ENCODE data around the gene KDM1A.

DNA sequence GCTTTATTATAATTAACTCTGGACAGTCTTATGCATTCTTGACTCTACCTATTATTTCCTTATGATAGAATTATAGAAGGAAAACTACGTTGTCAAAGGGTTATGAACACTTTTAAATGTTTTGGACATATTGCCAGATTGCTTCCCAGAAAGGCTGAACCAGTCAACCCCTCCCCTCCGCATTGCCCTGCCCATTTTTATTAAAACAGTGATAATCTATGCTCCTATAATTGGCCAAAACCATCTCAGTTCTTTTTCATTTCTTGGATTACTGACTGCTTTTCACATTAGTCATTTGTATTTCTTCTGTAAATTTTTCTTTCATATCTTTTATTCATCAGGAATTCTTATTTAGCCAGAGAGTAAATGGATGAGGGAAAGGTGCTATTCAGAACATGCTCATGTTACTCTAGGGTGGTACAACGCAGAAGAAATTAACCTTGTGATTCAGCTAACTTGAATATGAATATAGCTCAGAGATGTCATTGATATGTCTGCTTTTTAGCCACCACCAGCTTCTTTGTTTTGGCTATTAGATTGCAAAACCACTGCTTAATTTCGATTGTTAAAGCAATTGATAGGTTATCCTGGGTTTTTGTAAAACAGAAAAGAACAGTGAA, 32.1 kb downstream of the KDM1A start:
- TF ChIP-seq, protein P1, sequence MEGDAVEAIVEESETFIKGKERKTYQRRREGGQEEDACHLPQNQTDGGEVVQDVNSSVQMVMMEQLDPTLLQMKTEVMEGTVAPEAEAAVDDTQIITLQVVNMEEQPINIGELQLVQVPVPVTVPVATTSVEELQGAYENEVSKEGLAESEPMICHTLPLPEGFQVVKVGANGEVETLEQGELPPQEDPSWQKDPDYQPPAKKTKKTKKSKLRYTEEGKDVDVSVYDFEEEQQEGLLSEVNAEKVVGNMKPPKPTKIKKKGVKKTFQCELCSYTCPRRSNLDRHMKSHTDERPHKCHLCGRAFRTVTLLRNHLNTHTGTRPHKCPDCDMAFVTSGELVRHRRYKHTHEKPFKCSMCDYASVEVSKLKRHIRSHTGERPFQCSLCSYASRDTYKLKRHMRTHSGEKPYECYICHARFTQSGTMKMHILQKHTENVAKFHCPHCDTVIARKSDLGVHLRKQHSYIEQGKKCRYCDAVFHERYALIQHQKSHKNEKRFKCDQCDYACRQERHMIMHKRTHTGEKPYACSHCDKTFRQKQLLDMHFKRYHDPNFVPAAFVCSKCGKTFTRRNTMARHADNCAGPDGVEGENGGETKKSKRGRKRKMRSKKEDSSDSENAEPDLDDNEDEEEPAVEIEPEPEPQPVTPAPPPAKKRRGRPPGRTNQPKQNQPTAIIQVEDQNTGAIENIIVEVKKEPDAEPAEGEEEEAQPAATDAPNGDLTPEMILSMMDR (IDR thresholded peaks at IDR 0.05 in 8 of 11, conservative IDR thresholded peaks at IDR 0.05 in 3 of 11): no peak
- TF ChIP-seq POLR2A (IDR thresholded peaks at IDR 0.05): no peak
